NCI-H1694 treated with DMSO at 0.1 percent for 48 hours (cell line): ENCODE results near the gene APPBP2.

ENCODE experiments used
- DNase-seq: peaks from one replicate; lab custom pipeline; 2025; lab: John Stamatoyannopoulos, UW

APPBP2 gene

GRCh38 chr17:60393840-60394723 is 132.0 kb downstream of the APPBP2 start:
- DNase-seq: no peak
